Mucosa of stomach (tissue), 1 donor: ENCODE results near the gene ATP1A2.
"Not testable (repeated sequence)": the region's sequence is repeated elsewhere in the genome, so short reads cannot be mapped to it uniquely, and the experiment has no call there.

Experiments
- H3K27me3 ChIP-seq: one replicate; pipeline ENCODE4 v1.7.0; 2013; ENCODE audit warnings: mild to moderate bottlenecking, low read length; ENCODE audit not compliant: control insufficient read depth, insufficient read depth
- H3K36me3 ChIP-seq: one replicate; pipeline ENCODE4 v1.7.0; 2013; ENCODE audit warnings: low read length; ENCODE audit not compliant: control insufficient read depth, insufficient read depth
- H3K4me1 ChIP-seq: one replicate; pipeline ENCODE4 v1.7.0; 2013; ENCODE audit warnings: mild to moderate bottlenecking, low read length; ENCODE audit not compliant: control insufficient read depth, insufficient read depth
- H3K4me3 ChIP-seq: one replicate; pipeline ENCODE4 v1.7.0; 2013; ENCODE audit warnings: low read length
- H3K9ac ChIP-seq: one replicate; pipeline ENCODE4 v1.7.0; 2013; ENCODE audit warnings: mild to moderate bottlenecking, low read length, moderate library complexity
- H3K9me3 ChIP-seq: one replicate; pipeline ENCODE4 v1.7.0; 2013; ENCODE audit warnings: mild to moderate bottlenecking, low read length, moderate library complexity; ENCODE audit not compliant: control insufficient read depth
- donor health status: Pancreatic carcinoma.

ATP1A2 gene

DNA sequence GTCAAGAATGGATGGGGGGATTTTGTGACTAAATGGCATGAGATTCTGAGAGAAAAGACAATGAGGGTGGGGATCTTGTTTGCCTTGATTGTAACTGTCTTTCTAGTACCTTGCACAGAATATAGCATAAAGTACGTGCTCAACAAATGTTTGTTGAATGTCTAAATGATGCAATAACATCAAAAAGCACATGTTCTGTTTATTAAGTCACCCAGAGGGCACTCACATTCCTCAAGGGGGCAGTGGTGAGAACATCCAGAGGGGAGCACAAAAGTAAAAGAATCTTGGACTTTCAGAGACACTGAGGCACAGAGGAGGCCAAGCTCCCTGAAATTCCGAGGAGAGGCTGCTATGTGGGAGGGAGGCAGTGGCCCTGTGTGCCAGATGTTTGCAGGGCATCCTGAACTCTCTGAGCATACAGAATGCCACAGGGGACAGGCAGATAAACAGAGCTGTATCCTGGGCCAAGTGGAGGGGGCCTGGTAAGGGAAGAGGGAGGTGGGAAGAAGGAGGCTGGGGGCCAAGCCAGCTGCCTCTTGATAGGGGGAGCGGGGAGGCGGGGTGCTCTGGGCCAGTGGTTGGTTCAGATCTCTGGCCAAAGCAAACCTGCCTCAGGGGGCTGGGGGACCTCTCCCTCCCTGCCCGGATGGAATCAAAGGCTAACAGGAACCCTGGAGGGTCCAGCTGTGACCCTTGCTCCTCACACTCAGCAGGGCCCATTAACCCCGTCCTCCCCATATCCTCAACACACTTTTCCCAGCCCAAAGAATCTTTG, 6.5 kb upstream of the ATP1A2 start:
- H3K27me3 ChIP-seq, result peaks cover 7% of the 10 kb centered on the region
- H3K9ac ChIP-seq, result no peak overlapping the region
- H3K9me3 ChIP-seq, result no peaks in the 10 kb centered on the region
- H3K4me3 ChIP-seq, result no peak overlapping the region
- no peaks in the 10 kb centered on the region for H3K36me3 ChIP-seq
- no peaks in the 10 kb centered on the region for H3K4me1 ChIP-seq

DNA sequence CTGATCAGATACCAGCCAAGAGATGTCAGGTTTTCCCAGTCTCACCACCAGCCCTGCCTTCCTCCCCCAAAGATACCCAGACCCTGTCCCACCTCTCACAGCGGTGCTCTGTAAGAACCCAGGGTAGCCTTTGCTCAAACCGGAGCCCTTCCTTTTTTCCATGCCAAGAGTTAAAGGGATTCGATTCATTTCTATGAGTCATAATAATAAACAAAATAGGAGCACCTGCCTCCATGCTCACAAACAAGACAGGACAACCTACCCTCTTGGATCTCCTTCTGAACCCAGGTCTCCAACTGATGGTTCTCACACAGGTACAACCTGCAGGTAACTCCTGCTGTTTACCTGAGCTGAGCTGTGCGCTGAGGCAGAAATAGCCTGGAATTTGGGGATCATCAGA, 5.9 kb upstream of the ATP1A2 start:
- H3K9me3 ChIP-seq, result no peaks in the 10 kb centered on the region
- H3K4me1 ChIP-seq, result no peaks in the 10 kb centered on the region
- H3K4me3 ChIP-seq, result no peak overlapping the region
- H3K36me3 ChIP-seq, result no peaks in the 10 kb centered on the region
- no peak overlapping the region for H3K9ac ChIP-seq
- H3K27me3 ChIP-seq, result peaks cover 12% of the 10 kb centered on the region

DNA sequence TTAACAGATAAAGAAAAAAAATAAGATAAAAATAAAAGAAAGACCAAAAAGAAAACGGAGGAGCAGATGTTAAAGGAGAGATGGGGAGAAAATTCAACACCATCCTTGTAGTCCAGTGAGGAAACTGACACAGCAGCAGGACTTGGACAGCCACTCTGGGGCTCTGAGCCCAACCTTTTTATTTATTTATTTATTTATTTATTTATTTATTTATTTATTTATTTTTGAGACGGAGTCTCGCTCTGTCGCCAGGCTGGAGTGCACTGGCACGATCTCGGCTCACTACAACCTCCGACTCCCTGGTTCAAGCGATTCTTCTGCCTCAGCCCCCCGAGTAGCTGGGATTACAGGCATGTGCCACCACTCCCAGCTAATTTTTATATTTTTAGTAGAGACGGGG, 4.1 kb upstream of the ATP1A2 start:
- H3K36me3 ChIP-seq, H3K9ac ChIP-seq, H3K4me1 ChIP-seq, H3K9me3 ChIP-seq, H3K4me3 ChIP-seq: not testable (repeated sequence)
- H3K27me3 ChIP-seq, result peaks cover 28% of the 10 kb centered on the region

GRCh38 chr1:160112357-160112756, 3.2 kb upstream of the ATP1A2 start:
- no peak overlapping the region for H3K9ac ChIP-seq
- no peaks in the 10 kb centered on the region for H3K36me3 ChIP-seq
- H3K4me3 ChIP-seq, result no peak overlapping the region
- H3K27me3 ChIP-seq, result peaks cover 31% of the 10 kb centered on the region
- no peaks in the 10 kb centered on the region for H3K9me3 ChIP-seq
- H3K4me1 ChIP-seq, result no peaks in the 10 kb centered on the region

GRCh38 chr1:160113407-160113806, 2.2 kb upstream of the ATP1A2 start:
- Histone ChIP-seq H3K9ac (no peak overlapping the region), H3K4me1 (no peaks in the 10 kb centered on the region), H3K36me3 (no peaks in the 10 kb centered on the region), H3K9me3 (no peaks in the 10 kb centered on the region), H3K27me3 (peaks cover 31% of the 10 kb centered on the region), H3K4me3 (no peak overlapping the region)

- Histone ChIP-seq H3K4me3 (no peak overlapping the region), H3K36me3 (no peaks in the 10 kb centered on the region), H3K27me3 (peaks cover 29% of the 10 kb centered on the region), H3K4me1 (no peaks in the 10 kb centered on the region), H3K9ac (no peak overlapping the region), H3K9me3 (no peaks in the 10 kb centered on the region)
Observed at GRCh38 chr1:160114085-160114484, 1.5 kb upstream of the ATP1A2 start.

GRCh38 chr1:160116283-160117147, 956 bp downstream of the ATP1A2 start:
- Histone ChIP-seq H3K4me1 (no peaks in the 10 kb centered on the region), H3K4me3 (no peak overlapping the region), H3K36me3 (no peaks in the 10 kb centered on the region), H3K9ac (no peak overlapping the region), H3K9me3 (no peaks in the 10 kb centered on the region), H3K27me3 (peaks cover 27% of the 10 kb centered on the region)

- Histone ChIP-seq H3K9ac (no peak overlapping the region), H3K9me3 (no peaks in the 10 kb centered on the region), H3K36me3 (no peaks in the 10 kb centered on the region), H3K27me3 (peaks cover 27% of the 10 kb centered on the region), H3K4me1 (no peaks in the 10 kb centered on the region), H3K4me3 (no peak overlapping the region)
Observed at GRCh38 chr1:160117300-160117699, 1.7 kb downstream of the ATP1A2 start.

- no peaks in the 10 kb centered on the region for H3K4me1 ChIP-seq
- peaks cover 27% of the 10 kb centered on the region for H3K27me3 ChIP-seq
- no peaks in the 10 kb centered on the region for H3K9me3 ChIP-seq
- H3K36me3 ChIP-seq, result no peaks in the 10 kb centered on the region
- no peak overlapping the region for H3K4me3 ChIP-seq
- no peak overlapping the region for H3K9ac ChIP-seq
Observed at GRCh38 chr1:160117709-160118183, 2.2 kb downstream of the ATP1A2 start.

DNA sequence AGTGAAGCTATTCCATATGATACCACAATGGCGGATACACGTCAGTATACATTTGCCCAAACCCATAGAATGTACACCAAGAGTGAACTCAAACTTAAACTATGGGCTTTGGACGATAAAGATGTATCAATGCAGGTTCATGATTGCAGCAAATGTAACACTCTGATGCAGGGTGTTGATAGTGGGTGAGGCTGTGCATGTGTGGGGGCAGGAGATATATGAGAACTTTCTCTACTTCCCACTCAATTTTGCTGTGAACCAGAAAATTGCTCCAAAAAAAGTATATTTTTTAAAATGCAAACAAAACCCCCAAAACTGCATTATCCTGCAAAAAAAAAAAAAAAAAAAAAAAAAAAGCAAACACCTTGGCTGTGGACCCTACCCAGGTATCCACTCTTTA, 3.4 kb downstream of the ATP1A2 start:
- H3K9me3 ChIP-seq, result no peaks in the 10 kb centered on the region
- no peaks in the 10 kb centered on the region for H3K4me1 ChIP-seq
- H3K9ac ChIP-seq, result no peak overlapping the region
- no peak overlapping the region for H3K4me3 ChIP-seq
- peaks cover 27% of the 10 kb centered on the region for H3K27me3 ChIP-seq
- no peaks in the 10 kb centered on the region for H3K36me3 ChIP-seq

DNA sequence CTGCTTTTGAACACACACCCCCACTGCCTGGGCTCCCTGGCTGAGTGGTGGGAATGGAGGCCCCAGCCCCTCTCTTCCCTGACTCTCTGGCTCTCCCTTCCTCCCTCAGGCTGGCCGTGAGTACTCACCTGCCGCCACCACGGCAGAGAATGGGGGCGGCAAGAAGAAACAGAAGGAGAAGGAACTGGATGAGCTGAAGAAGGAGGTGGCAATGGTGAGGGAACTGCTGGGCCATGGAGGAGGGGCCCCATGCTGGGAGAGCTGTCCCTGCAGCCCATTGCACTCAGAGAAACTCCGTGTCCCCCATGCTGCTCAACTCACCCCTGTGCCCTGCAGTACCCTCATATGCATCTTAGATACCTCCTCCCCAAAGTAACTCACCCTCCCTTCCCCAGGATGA, 5.2 kb downstream of the ATP1A2 start:
- peaks cover 11% of the 10 kb centered on the region for H3K27me3 ChIP-seq
- no peaks in the 10 kb centered on the region for H3K9me3 ChIP-seq
- H3K4me3 ChIP-seq, result no peak overlapping the region
- no peaks in the 10 kb centered on the region for H3K4me1 ChIP-seq
- no peak overlapping the region for H3K9ac ChIP-seq
- no peaks in the 10 kb centered on the region for H3K36me3 ChIP-seq

DNA sequence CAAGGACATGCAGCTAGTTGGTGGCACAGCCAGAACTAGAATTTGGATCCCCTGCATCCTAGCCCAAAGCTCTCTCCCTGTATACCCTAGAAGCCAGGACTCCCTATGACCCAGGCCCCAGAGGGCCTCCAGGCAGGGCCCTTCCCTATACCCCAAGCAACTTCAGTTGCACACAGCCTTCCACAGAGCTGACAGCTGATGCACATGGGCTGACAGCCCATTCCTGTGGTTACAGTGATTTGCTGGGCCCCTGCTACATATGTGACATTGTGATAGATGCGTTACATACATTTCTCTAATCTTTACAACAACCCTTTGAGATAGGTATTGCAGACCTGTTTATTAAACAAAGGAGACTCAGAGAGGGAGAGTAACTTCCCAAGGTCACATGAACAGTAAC, 5.8 kb downstream of the ATP1A2 start:
- H3K27me3 ChIP-seq, result peaks cover 7% of the 10 kb centered on the region
- H3K4me3 ChIP-seq, result no peak overlapping the region
- no peak overlapping the region for H3K9ac ChIP-seq
- H3K36me3 ChIP-seq, result no peaks in the 10 kb centered on the region
- H3K9me3 ChIP-seq, result no peaks in the 10 kb centered on the region
- H3K4me1 ChIP-seq, result no peaks in the 10 kb centered on the region
